Neural cell (in vitro differentiated cells): ENCODE measurements around the gene POP5. TPM values are rescaled to one million over a fixed set of nuclear protein-coding genes. Genes with fewer than 3 reads are reported as not detected.

Experiments
- H2AFZ ChIP-seq: fragments of 200-600, 300-800 bp; sonication (generic), shearing (Covaris generic); 2 replicates; pipeline ENCODE4 v1.6.0; 2014; ENCODE audit warnings: low read depth, mild to moderate bottlenecking, antibody characterized with exemption, low read length, moderate library complexity
- H3F3A ChIP-seq: fragments of 200-600 bp; shearing (Covaris generic); 2 replicates; pipeline ENCODE4 v1.6.1; 2016; ENCODE audit warnings: mild to moderate bottlenecking, moderate library complexity, mixed read lengths, antibody characterized with exemption, low read length; ENCODE audit not compliant: insufficient read depth, poor library complexity, severe bottlenecking
- H3K27ac ChIP-seq: fragments of 200-600, 300-800 bp; sonication (generic), shearing (Covaris generic); 2 replicates; pipeline ENCODE4 v1.5.1; 2014; ENCODE audit warnings: mild to moderate bottlenecking, low read length, moderate library complexity
- H3K27me3 ChIP-seq: fragments of 300-800, 200-600 bp; sonication (generic), shearing (Covaris generic); 2 replicates; pipeline ENCODE4 v1.6.0; 2014; ENCODE audit warnings: mild to moderate bottlenecking, low read depth, low read length, moderate library complexity; ENCODE audit not compliant: insufficient read depth
- H3K36me3 ChIP-seq: fragments of 300-800, 200-600 bp; sonication (generic), shearing (Covaris generic); 2 replicates; pipeline ENCODE4 v1.5.1; 2014; ENCODE audit warnings: mild to moderate bottlenecking, antibody characterized with exemption, low read length, moderate library complexity; ENCODE audit not compliant: insufficient read depth
- H3K4me2 ChIP-seq: fragments of 300-800, 200-600 bp; sonication (generic), shearing (Covaris generic); 2 replicates; pipeline ENCODE4 v1.6.0; 2014; ENCODE audit warnings: mild to moderate bottlenecking, low read length
- H3K4me3 ChIP-seq: fragments of 300-800, 200-600 bp; sonication (generic), shearing (Covaris generic); 2 replicates; pipeline ENCODE4 v1.5.1; 2014; ENCODE audit warnings: mild to moderate bottlenecking, low read length, moderate library complexity
- H3K79me2 ChIP-seq: fragments of 200-600 bp; shearing (Covaris generic); replicated peaks from 2 replicates; pipeline ENCODE4 v1.6.0; 2014; ENCODE audit warnings: mild to moderate bottlenecking, low read length, moderate library complexity; ENCODE audit not compliant: insufficient read depth
- H3K9ac ChIP-seq: fragments of 300-800, 200-600 bp; sonication (generic), shearing (Covaris generic); 2 replicates; pipeline ENCODE4 v1.6.1; 2016; ENCODE audit warnings: mild to moderate bottlenecking, low read length, mixed read lengths
- H3K9me2 ChIP-seq: fragments of 200-600 bp; shearing (Covaris generic); 2 replicates; pipeline ENCODE4 v1.6.1; 2016; ENCODE audit warnings: mild to moderate bottlenecking, low read length, mixed read lengths; ENCODE audit not compliant: insufficient read depth
- H3K9me3 ChIP-seq: fragments of 200-600, 300-800 bp; sonication (generic), shearing (Covaris generic); 2 replicates; pipeline ENCODE4 v1.6.1; 2016; ENCODE audit warnings: mild to moderate bottlenecking, mixed run types, low read length, moderate library complexity, mixed read lengths
- H4K20me1 ChIP-seq: fragments of 200-600 bp; shearing (Covaris generic); 2 replicates; pipeline ENCODE4 v1.6.1; 2016; ENCODE audit warnings: mild to moderate bottlenecking, mixed run types; ENCODE audit not compliant: insufficient read depth
- EP300 ChIP-seq: fragments of 450-650 bp; conservative IDR thresholded peaks from 2 replicates; pipeline ENCODE4 v1.6.1; 2014; ENCODE audit warnings: antibody characterized with exemption, mild to moderate bottlenecking, moderate library complexity; ENCODE audit not compliant: poor library complexity, severe bottlenecking
- EZH2 ChIP-seq: fragments of 200-600, 300-800 bp; shearing (Covaris generic), sonication (generic); IDR thresholded peaks from 2 replicates; pipeline ENCODE4 v1.6.1; 2014; ENCODE audit warnings: antibody characterized with exemption, low read length, borderline replicate concordance, mild to moderate bottlenecking; ENCODE audit not compliant: insufficient read depth, poor library complexity, severe bottlenecking
- MXI1 ChIP-seq: fragments of 450-650 bp; conservative IDR thresholded peaks from 2 replicates; pipeline ENCODE4 v1.6.1; 2014; ENCODE audit warnings: antibody characterized with exemption, mild to moderate bottlenecking; ENCODE audit not compliant: poor library complexity, severe bottlenecking
- POLR2AphosphoS5 ChIP-seq: IDR thresholded peaks from 2 replicates; pipeline ENCODE4 v1.6.1; 2012
- RAD21 ChIP-seq: fragments of 450-650 bp; conservative IDR thresholded peaks from 2 replicates; pipeline ENCODE4 v1.6.1; 2014; ENCODE audit warnings: antibody characterized with exemption, mild to moderate bottlenecking, moderate library complexity
- SMC3 ChIP-seq: fragments of 450-650 bp; conservative IDR thresholded peaks from 2 replicates; pipeline ENCODE4 v1.6.1; 2014; ENCODE audit warnings: antibody characterized with exemption, mild to moderate bottlenecking, moderate library complexity; ENCODE audit not compliant: poor library complexity
- TAF1 ChIP-seq: IDR thresholded peaks from 2 replicates; pipeline ENCODE4 v1.6.1; 2012; ENCODE audit warnings: low read depth
- polyA plus RNA-seq: library from polyadenylated mRNA; depleted of rRNA; stranded (reverse); fragments of >200 nt; gene quantifications from 2 replicates; pipeline ENCODE4 v1.2.3, GENCODE V29; 2014
- TF ChIP-seq, protein P1 (sequence below): IDR thresholded peaks from 2 replicates; pipeline ENCODE4 v1.6.1; 2012; ENCODE audit warnings: borderline replicate concordance
- TF ChIP-seq, protein P2 (sequence below): fragments of 450-650 bp; IDR thresholded peaks from 2 replicates; pipeline ENCODE4 v1.5.1; 2014; ENCODE audit warnings: antibody characterized with exemption, mild to moderate bottlenecking, moderate library complexity; ENCODE audit not compliant: poor library complexity, severe bottlenecking

The POP5 gene
- polyA plus RNA-seq, 1 donor from 2014 or later, result 153 TPM

DNA sequence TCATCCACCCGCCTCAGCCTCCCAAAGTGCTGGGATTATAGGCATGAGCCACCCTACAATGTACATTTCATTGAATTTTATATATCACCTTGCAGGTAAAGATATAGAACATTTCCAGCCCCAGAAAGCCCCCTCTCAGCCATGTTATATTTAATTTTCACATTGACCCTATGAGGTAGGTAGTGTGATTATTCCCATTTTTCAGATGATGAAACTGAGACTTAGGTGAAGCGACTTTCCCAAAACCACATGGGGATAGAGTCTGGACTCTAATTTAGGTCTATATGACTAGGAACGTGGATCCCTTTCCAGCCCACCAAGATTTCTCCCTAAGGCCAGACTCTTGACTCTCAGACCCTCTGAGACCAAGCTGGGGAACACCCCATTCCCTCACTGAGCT is 15.7 kb upstream of the POP5 start:
- no peak for TF ChIP-seq EZH2
- TF ChIP-seq POLR2AphosphoS5, result no peak
- TF ChIP-seq, protein P1, sequence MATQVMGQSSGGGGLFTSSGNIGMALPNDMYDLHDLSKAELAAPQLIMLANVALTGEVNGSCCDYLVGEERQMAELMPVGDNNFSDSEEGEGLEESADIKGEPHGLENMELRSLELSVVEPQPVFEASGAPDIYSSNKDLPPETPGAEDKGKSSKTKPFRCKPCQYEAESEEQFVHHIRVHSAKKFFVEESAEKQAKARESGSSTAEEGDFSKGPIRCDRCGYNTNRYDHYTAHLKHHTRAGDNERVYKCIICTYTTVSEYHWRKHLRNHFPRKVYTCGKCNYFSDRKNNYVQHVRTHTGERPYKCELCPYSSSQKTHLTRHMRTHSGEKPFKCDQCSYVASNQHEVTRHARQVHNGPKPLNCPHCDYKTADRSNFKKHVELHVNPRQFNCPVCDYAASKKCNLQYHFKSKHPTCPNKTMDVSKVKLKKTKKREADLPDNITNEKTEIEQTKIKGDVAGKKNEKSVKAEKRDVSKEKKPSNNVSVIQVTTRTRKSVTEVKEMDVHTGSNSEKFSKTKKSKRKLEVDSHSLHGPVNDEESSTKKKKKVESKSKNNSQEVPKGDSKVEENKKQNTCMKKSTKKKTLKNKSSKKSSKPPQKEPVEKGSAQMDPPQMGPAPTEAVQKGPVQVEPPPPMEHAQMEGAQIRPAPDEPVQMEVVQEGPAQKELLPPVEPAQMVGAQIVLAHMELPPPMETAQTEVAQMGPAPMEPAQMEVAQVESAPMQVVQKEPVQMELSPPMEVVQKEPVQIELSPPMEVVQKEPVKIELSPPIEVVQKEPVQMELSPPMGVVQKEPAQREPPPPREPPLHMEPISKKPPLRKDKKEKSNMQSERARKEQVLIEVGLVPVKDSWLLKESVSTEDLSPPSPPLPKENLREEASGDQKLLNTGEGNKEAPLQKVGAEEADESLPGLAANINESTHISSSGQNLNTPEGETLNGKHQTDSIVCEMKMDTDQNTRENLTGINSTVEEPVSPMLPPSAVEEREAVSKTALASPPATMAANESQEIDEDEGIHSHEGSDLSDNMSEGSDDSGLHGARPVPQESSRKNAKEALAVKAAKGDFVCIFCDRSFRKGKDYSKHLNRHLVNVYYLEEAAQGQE, result no peak
- no peaks in the 10 kb centered on the region for H3K27me3 ChIP-seq

DNA sequence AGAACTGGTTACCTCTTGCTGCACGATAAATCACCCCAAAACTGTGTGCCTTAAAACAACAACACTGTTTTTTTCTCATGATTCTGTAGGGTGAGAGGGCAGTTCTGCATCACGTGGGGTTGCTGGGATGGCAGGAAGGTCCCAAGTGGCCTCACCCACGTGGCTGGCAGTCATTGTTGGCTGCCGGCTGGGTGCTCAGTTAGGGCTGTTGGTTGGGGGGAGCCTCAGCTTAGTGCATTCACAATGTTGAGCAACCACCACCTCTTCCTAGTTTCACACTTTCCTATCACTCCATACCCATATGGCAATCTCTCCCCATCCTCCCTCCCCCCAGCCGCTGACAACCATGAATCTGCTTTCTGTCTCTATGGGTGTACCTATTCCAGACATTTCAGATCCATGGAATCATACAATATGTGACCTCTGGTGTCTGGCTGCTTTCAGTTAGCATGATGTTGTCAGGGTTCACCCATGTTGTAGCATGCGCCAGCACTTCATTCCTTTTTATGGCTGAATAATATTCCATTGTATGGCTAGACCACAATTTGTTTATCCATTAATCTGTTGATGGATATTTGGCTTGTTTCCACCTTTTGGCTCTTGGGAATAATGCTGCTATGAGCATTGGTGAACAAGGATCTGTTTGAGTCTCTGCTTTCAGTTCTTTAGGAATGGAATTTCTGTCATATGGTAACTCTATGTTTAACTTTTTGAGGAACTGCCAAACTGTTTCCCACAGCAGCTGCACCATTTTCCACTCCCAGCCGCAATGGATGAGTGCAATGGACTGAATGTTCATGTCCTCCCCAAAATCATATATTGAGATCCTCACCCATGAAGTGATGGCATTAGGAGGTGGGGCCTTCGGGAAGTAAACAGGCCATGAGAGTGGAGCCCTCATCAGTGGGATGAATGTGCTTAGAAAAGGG is 11.2 kb upstream of the POP5 start:
- Histone ChIP-seq H2AFZ (no peak overlapping the region), H3K27ac (no peak overlapping the region), H3K9ac (no peak overlapping the region), H3K27me3 (no peaks in the 10 kb centered on the region), H3K4me3 (no peak overlapping the region), H3K9me3 (no peaks in the 10 kb centered on the region), H3K4me2 (no peak overlapping the region), H3K9me2 (no peaks in the 10 kb centered on the region), H3K36me3 (no peaks in the 10 kb centered on the region), H4K20me1 (no peaks in the 10 kb centered on the region), H3F3A (no peaks in the 10 kb centered on the region), H3K79me2 (no peaks in the 10 kb centered on the region)
- no peak for TF ChIP-seq EZH2
- TF ChIP-seq EP300, result no peak
- TF ChIP-seq POLR2AphosphoS5, result no peak
- TF ChIP-seq SMC3, result no peak
- no peak for TF ChIP-seq RAD21
- no peak for TF ChIP-seq MXI1
- TF ChIP-seq, protein P2, sequence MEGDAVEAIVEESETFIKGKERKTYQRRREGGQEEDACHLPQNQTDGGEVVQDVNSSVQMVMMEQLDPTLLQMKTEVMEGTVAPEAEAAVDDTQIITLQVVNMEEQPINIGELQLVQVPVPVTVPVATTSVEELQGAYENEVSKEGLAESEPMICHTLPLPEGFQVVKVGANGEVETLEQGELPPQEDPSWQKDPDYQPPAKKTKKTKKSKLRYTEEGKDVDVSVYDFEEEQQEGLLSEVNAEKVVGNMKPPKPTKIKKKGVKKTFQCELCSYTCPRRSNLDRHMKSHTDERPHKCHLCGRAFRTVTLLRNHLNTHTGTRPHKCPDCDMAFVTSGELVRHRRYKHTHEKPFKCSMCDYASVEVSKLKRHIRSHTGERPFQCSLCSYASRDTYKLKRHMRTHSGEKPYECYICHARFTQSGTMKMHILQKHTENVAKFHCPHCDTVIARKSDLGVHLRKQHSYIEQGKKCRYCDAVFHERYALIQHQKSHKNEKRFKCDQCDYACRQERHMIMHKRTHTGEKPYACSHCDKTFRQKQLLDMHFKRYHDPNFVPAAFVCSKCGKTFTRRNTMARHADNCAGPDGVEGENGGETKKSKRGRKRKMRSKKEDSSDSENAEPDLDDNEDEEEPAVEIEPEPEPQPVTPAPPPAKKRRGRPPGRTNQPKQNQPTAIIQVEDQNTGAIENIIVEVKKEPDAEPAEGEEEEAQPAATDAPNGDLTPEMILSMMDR, result no peak
- TF ChIP-seq TAF1, result no peak
- TF ChIP-seq, protein P1, result no peak

More for the DNA sequence above, 15.7 kb upstream of the POP5 start:
- Histone ChIP-seq H3K4me3 (no peak overlapping the region), H3F3A (no peaks in the 10 kb centered on the region), H3K9me3 (no peaks in the 10 kb centered on the region), H3K79me2 (no peaks in the 10 kb centered on the region), H4K20me1 (no peaks in the 10 kb centered on the region), H3K36me3 (no peaks in the 10 kb centered on the region), H3K9me2 (no peaks in the 10 kb centered on the region), H3K27ac (no peak overlapping the region), H3K9ac (no peak overlapping the region), H2AFZ (no peak overlapping the region), H3K4me2 (no peak overlapping the region)
